Stimulated activated CD4-positive, alpha-beta T cell treated with anti-CD3 and anti-CD28 coated beads, Interleukin-1b, Interleukin-23, amount 100 ng/mL, for 24 hours (primary cell): ENCODE results near the gene COL26A1.
"Not testable (repeated sequence)": the region's sequence is repeated elsewhere in the genome, so short reads cannot be mapped to it uniquely, and the experiment has no call there.

ENCODE experiments used
- DNase-seq, 4 experiments: peaks; one replicate each; pipeline ENCODE4 v3.0.0-alpha.2; 2020; ENCODE audit warnings: low read depth in 4 of 4, low spot score in 1 of 4

COL26A1 gene

DNA sequence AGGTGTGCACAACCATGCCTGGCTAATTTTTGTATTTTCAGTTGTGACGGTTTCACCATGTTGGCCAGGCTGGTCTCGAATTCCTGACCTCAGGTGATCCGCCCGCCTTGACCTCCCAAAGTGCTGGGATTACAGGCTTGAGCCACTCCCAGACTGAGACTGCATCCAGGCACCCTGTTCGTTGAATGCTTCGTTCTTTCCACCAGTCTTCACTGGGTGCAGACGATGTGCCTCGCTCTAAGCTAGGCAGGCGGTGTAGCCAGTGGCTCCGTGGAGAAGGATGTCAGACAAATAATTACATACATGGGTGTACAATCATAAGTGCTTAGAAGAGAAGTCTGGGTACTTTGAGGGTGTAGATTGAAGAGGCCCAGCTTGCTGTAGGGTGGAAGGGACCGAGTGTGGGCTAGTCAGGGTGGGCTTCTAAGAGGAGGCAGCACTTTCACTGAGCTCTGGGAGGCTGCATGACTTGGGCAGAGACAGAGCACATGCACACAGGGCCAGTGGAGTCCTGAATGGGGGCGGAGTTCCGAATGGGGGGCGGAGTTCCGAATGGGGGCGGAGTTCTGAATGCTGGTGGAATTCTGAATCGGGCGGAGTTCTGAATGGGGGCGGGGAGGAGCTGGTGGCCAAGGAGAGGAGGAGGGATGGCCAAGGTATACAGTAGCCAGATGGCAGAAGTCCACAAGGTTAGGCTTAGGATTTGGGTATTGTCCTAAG is 74.3 kb downstream of the COL26A1 start:
- no peak for DNase-seq

DNA sequence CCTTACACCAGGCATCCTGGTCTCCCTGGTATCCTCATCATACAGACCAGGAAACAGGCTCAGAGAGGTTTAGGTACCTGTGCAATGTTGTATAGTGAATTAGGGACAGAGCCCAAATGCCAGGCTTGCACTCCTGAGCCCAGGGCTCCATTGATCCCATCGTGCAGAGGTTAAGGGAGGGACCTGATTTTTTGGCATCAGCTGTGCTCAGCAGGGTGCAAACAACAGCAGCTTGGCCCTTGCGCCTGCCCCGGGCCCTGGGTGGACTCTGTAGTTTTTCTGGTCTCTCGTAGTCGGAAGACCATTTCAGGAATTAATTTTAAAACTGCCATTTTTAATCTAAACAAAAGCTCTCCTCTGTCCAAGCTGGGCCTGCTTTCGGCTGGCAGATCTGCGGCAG is 79.2 kb downstream of the COL26A1 start:
- no peak for DNase-seq

DNA sequence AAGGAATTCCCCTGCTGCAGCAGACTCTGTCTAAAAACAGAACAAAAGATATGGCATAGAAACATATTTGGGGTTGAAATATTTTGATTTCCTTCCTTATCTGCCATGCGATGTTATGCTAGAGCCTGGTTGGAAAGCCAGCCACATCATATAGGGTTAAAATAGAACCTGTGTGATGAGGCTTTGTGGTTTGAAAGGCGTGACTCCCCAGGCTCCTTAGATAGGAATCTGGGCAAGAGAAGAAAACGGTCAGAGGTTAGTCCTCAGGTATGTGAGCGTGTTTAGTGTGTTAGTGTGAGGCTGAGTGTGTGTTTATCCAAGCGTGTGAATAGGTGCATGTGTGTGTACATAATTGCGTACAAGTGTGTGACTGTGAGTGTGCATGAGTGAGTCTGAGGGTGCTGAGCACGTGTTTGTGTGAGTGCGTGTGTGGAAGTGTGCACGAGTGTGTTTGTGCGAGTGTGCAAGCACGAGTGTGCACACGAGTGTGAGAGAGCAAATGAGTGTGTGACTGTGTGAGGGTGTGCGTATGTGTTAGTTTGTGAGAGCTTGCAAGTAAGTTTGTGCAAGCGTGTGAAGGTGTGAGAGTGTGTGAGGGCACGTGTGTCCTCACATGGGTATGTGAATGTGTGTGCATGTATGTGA is 79.9 kb downstream of the COL26A1 start:
- no peak for DNase-seq

DNA sequence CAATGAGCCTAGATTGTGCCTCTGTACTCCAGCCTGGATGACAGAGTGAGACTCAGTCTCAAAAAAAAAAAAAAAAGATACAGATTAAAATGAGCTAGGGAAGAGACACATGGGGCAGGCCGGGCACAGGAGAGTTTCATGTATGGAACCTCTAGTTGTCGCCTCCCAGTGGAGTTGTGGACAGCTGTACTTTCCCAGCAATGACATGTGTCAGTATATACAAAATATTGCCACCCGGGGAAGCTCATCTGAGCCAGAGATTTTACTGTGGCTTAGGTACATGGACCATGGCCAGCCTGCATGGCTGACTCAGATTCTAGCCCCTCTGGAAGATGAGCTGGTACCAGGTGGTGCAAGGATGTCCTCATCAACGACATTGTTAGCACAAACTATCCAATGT is 87.4 kb downstream of the COL26A1 start:
- DNase-seq = no peak

DNA sequence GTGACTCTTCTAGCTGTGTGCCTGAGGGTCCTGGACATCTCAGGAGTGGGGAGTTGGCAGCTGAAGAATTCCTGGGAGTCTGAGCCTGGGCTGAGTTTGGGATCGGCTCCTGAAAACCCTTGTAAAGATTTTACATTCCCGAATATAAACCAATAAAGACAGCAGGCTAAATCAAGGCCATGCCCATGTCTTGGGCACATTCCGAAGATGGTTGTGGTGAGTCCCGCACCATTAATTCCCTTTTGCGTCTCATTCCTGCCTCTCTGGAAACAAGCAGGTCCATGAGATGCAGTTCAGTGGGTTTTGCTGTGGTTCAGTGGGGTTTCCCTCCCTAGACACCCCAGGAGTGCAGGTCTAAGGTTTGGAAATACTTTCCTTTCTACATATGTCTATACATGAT is 90.9 kb downstream of the COL26A1 start:
- DNase-seq = no peak

DNA sequence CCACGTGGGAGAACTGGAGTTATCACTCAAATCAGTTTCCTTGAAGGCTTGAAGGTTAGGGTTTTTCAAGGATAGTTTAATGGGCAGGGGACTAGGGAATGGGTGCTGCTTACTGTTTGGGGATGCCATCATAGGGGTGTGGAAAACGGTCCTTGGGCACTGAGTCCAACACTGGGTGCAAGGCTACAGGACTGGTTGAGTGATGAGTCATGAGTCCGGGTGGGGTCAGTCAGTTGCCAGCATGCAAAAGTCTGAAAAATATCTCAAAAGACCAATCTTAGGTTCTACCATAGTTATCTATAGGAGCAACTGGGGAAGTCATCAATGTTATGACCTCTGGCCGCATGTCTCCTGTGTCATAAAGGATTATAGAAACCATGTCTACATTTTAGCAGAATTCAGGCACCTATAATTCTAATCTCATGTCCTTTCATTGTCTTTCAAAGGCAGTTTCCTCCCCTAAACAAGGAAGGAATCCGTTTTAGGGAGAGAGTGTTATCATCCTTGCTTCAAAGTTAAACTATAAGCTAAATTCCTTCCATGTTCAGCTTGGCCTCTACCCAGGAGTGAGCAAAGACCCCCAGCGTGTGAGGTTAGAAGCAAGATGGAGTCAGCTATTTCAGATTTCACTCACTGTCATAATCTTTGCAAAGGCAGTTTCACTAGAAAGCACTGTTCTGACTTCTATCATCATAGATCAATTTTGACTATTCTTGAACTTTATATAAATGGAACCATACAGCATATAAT is 94.5 kb downstream of the COL26A1 start:
- DNase-seq = no peak

DNA sequence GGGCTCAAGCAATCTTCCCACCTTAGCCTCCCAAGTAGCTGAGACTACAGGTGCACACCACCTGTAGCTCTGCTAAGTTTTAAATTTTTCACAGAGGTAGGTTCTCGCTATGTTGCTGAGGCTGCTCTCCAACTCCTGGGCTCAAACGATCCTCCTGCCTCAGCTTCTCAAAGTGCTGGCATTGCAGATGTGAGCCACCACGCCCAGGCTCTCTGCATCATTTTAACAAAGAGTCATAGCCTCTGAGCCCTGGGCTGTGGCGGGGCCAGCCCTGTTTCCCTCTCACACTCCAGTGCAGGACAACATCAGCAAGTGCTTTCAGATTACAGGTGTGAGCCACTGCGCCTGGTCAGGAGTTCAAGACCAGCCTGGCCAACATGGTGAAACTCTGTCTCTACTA is 102.5 kb downstream of the COL26A1 start:
- DNase-seq = no peak

DNA sequence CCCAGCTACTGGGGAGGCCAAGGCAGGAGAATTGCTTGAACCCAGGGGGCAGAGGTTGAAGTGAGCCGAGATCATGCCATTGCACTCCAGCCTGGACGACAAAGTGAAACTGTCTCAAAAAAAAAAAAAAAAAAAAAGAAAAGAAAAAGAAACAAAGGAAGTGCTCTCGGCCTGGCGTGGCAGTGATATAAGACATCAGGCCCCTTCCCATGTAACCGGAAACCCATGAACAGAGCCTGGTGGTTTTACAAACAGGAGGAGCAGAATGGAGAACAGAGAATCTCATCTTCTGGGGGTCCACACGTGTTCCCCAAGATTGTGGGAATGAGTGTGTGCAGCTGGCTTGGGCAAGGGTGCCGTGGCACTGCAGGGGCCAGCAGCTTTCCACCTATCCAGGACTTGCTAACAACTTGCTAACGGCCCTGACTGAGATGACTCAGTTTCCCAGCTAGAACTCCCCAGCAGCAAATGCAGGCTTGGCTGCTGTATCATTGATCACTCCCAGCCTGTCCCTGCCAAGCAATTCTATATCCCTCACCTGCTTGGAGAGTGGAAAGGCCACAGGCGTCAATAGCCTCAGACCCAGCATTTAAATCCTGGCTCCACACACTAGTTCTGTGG is 103.0 kb downstream of the COL26A1 start:
- DNase-seq = no peak

DNA sequence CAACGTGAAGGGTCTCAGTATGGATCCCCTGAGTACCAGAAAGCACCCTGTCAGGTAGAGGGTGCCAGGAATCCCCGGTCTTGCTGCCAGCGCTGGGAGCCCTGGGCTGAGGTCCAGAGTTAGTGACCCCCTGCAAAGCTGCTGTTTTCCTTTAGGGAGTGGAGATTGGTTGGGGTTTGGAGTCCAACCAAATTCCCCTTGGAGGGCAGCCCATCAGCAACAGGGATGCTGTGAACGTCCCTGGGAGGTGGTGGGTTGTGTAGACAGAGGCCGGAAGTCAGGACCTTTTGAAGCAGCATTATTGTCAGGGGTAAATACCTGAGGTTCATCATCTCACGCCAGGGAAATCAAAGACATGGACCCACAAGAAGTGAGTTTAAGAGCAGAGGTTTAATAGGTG is 104.2 kb downstream of the COL26A1 start:
- DNase-seq = no peak

DNA sequence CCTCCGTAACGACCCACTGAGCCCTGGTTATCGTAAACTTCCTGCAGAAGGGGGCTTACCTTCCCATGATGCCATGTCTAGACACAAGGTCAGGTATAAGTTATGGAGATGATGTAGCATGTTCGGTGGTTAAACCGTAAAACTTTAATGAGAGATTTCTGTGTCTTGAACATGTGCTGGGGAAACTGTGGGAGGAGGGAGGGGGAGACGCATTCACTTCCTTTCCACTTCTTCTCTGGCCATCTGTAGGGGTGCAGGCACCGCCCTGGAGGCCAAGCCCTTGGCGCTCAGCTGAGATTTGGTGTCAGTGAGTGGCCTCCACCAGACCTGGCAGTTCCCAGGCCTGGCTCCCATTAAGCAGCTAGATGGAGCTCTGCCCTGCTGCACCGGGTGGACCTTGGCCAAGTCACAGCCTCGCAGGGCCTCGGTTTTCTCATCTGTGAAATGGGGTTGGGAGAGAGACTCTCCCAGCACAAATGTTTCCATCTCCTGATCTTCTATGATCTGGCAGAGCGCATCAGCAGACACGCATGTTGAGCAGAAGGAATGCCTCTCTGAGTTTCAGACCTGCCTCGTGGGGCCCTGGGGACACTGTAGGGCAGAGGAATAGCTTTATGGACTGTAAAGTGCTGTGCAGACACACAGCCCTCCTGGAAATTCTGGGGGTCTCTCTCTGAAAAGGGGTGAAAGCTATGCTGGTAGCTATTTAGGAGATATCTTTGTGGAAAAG is 106.0 kb downstream of the COL26A1 start:
- DNase-seq = no peak

DNA sequence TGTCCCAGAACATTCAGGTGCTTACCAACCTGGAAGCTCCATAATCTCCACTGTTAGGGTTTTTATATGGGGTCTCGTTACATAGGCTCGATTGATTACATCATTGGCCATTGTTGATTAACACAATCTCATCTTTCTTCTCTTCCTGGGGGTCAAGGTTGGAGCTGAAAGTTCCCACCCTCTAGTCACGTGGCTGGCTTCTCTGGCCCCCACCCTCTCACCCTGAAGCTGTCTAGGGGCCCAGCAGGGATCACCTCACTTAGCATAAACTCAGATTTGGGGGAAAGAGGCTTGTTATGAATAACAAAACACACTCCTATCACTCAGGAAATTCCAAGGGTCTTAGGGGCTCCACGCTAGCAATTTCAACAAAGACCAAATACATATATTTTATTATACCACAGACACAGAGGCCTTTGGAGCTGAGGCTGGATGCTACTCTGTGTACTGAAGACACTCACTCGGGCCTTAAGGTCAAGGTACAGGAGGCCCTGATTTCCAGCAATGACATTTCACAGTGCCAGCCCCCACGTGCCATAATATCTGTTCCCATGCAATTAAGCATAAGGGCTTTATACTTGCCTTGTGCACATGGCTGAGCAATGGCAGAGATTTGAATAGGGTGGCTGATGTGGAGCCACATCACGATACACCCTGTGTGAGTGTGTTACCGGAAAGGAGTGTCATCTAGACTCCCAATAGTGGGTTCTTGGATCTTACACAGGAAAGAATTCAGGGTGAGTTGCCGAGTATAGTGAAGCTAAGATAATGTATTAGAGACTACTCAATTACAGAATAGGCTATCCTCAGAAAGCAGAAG is 108.2 kb downstream of the COL26A1 start:
- no peak for DNase-seq

DNA sequence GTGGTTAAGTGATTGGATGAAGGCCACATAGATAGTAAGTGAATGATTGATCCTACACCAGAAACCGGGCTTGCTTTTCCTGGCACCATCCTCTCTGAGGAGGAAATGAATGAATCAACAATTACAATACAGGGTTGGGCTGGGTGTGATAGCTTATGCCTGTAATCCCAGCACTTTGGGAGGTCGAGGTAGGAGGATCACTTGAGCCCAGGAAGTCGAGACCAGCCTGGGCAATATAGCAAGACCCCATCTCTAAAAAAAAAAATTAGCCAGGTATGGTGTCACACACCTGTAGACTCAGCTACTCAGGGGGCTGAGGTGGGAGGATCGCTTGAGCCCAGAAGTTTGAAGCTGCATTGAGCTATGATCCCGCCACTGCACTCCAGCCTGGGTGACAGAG is 111.5 kb downstream of the COL26A1 start:
- no peak for DNase-seq

DNA sequence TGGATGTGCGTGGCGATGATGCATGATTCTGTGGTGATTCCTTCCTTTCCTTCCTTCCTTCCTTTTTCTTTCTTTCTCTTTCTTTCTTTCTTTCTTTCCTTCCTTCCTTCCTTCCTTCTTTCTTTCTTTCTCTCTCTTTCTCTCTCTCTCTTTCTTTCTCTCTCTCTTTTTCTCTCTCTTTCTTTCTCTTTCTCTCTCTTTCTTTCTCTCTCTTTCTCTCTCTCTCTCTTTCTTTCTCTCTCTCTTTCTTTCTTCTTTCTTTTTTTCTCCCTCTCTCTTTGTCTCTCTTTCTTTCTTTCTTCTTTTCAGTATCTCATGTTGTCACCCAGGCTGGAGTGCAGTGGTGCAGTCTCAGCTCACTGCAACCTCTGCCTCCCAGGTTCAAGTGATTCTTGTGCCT is 113.0 kb downstream of the COL26A1 start:
- DNase-seq = not testable (repeated sequence)

DNA sequence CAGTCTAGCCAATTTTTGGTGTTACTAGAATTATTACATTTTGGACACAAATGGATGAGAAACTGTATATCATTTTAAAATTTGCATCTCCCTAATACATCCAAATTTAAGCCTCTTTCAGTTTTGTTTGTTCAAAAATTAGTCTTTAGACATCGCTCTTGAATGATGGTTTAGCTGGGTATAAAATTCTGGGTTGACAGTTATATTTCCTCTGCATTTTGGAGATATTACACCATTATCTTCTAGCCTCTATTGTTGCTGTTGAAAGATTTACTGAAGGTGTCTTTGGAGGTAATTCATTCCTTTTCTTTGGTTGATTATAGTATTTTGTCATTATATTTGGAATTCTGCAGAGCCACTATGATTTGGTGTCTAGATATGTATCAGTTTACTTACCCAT is 116.5 kb downstream of the COL26A1 start:
- DNase-seq = no peak

DNA sequence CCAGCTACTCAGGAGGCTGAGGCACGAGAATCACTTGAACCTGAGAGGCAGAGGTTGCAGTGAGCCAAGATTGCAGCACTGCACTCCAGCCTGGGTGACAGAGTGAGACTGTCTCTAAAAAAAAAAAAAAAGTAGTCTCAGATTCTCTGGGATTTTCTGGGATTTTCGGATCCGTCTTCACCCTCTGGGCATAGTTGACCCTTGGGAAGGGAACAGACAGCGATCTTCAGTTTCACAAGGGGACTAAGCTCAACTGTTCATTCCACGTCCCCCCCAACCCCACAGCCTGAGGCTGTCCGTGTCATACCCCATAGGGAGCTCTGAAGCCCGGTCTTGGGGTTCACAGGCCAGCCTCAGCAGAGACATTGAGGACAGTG is 123.4 kb downstream of the COL26A1 start:
- DNase-seq = not testable (repeated sequence)

DNA sequence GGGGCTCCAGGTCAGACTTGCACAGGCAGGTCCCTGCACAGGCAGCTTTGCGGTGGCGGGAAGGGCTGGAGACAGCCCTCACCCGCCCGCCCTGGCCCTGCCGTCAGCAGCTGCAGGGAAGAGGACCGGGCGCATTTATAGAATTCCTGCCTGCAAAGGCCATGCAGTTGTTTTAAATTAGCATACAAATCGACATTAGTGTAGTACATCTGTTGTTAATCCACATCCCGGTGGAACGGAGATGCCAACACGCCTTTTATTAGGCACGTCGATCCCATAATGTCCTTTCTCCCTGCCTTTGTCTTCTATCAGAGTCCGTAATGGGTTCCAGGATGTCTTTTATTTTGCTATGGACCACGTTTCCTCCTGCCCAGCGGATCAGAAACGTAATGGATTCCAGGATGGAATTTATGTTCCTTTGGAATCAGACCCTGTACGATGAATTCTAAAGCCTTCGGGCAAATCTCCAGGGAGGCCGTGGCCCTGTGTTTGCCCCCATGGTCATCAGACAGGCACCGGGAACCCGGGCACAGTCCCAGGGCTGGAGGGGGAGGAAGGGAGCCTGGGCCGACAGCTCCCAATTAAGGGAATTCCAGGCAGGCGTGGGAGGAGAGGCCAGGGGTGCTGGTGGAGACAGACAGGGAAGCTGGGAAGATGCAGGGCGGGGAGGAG is 123.9 kb downstream of the COL26A1 start:
- DNase-seq = no peak

DNA sequence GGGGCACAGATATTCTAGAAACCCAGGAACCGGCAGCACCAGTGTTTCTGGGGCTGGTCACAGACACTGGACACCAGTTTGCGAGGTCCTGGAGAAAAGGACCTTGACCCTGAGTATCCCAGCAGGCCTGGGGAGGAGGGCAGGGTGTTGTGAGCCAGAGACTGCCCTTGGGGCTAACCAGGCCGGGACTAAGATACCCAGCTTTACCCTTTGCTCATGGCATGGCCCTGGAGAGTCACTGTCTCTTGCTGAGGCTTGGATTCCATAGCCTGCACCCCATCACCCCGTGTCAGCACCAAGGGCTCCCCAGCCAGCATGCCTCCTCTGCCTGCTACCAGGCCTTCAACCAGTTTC is 124.4 kb downstream of the COL26A1 start:
- no peak for DNase-seq

DNA sequence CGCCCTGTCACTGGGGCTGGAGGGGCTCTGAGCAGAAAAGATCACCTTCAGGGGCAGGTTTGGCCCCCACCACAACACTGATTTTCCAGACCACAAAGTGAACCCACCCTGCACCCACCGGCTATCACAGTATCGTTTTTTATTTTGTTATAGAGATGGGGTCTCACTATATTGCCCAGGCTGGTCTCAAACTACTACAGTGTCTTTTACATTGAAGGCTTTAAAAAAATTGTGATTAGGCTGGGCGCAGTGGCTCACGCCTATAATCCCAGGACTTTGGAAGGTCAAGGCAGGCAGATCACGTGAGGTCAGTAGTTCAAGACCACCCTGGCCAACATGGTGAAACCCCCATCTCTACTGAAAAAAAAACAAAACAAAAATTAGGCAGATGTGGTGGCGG is 125.1 kb downstream of the COL26A1 start:
- no peak for DNase-seq

DNA sequence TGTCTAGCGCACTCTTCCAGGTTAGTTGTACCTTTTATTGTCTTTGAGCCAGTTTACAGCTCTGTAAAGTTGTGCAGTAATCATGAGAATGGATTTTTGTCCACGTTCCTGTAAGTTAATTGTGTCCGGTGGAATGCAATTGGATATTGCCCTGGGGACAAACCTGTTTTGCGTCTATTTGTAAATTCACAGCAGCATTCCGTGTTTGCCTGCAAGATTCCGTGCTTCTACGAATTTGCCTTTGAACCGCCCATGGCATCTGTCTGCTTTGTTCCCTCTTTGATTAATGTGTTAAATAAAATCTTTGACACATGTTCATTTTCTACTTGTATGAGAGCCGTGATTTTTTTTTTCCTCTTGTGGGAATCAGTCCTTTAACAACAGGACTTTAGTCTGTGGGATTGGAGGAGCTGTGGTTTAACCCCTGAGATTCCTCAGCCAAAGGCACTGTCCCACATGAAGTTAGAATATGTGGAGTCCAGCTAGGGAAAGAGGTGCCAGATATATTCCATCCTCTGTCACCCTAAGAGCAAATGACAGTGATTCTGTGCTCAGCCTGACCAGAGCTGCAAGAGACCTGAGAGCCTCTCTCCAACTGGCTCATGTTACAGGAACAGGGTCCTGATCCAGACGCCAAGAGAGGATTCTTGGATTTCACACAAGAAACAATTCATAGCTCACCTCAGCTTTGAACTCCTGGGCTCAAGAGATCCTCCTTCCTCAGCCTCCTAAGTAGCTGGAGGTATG is 126.3 kb downstream of the COL26A1 start:
- no peak for DNase-seq
